DMS114 treated with DMSO at 0.1 percent for 48 hours (cell line): ENCODE results near the gene PITPNM1.
"Not testable (repeated sequence)": the region's sequence is repeated elsewhere in the genome, so short reads cannot be mapped to it uniquely, and the experiment has no call there.

Source experiments
- DNase-seq: peaks from one replicate; lab custom pipeline; 2025; ENCODE audit not compliant: unreplicated experiment; lab: John Stamatoyannopoulos, UW

Gene PITPNM1

GRCh38 chr11:67468056-67468455 lies 37.1 kb downstream of the PITPNM1 start:
- DNase-seq, result no peak

DNA sequence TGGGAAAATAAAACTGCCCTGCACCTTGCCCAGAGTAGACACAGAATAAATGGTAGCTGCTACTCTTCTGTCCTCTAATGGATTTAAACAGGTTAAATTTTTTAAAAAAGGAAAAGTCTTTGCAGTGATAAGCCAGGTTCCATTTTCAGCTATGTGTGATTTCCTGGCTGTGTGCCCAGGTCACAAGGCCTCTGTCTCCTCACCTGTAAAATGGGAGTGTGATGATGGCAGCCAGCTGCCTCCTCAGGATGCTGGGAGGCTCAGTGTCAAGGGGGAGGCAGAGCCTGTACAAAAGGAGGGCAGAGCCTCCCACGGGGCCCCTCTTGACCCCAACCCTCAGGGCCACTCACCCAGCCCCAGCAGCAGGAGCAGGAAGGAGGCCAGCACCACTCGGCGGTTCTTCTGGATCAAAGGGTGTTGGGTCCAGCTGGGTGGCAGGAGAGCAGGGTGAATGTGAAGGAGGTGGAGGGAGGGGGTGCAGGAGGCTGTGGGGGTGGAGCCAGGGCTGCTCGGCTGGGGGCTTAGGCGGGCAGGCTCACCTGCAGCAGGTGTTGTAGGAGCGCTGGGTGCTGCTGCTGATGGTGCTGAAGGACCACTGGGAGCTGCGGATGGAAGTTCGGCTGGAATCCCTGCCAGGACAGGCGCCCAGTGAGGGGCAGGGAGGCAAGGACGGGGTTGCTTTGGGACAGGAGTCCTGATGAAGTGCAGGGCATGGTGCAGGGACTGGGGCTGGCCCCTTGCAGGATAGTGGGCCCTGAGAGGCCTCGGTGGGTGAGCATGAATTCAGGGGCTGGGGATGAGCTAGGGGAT lies 38.0 kb downstream of the PITPNM1 start:
- no peak for DNase-seq

DNA sequence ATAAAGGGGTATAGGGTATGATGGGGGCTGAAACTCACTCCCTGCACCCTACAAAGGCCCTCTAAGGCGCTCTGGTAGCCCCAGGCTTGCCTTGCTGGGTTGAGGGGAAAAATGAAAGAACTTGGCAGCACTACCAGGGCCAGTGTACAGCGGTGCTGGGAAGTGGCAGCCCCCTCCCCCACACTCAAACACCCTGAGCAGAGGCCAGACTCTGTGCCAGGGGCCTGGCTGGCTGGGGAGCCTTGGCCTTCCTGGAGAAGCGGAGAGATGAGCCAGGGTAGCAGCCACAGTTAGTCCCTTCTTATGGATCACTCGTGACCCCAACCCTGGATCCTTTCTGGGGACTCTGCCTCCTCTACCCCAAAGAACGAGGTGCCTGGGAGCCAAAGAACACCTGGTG lies 38.8 kb downstream of the PITPNM1 start:
- no peak for DNase-seq

GRCh38 chr11:67465530-67465929 lies 39.6 kb downstream of the PITPNM1 start:
- DNase-seq, result not testable (repeated sequence)

DNA sequence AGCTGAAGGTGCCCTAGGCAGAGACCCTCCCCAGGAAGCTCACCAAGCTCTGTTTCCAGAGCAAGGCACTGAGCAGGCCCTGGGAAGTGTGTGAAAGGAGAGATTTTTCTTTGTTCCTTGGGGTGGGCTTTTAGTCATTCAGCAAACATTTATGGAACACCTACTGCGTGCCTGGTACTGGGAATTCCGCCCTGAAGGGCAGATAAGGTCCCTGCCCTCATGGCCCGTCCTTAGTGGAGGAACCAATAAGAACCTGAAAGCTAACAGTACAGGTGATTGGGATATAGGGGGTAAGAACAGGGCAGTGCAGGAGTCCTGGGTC lies 40.0 kb downstream of the PITPNM1 start:
- DNase-seq, result no peak

- no peak for DNase-seq
Measured at GRCh38 chr11:67464411-67465188, 40.6 kb downstream of the PITPNM1 start.

GRCh38 chr11:67463680-67464410 lies 41.3 kb downstream of the PITPNM1 start:
- DNase-seq, result no peak

GRCh38 chr11:67463186-67463585 lies 42.0 kb downstream of the PITPNM1 start:
- no peak for DNase-seq

GRCh38 chr11:67458266-67458665 lies 46.9 kb downstream of the PITPNM1 start:
- DNase-seq, result no peak

GRCh38 chr11:67457453-67457852 lies 47.7 kb downstream of the PITPNM1 start:
- DNase-seq, result no peak

- DNase-seq, result no peak
Measured at GRCh38 chr11:67456068-67456705, 49.0 kb downstream of the PITPNM1 start.

GRCh38 chr11:67455054-67455453 lies 50.1 kb downstream of the PITPNM1 start, which contains the start of gene CABP4:
CABP4 (plus strand) TSS chr11:67455354; CDS start chr11:67455424, 70 bp downstream.
- DNase-seq, result no peak

DNA sequence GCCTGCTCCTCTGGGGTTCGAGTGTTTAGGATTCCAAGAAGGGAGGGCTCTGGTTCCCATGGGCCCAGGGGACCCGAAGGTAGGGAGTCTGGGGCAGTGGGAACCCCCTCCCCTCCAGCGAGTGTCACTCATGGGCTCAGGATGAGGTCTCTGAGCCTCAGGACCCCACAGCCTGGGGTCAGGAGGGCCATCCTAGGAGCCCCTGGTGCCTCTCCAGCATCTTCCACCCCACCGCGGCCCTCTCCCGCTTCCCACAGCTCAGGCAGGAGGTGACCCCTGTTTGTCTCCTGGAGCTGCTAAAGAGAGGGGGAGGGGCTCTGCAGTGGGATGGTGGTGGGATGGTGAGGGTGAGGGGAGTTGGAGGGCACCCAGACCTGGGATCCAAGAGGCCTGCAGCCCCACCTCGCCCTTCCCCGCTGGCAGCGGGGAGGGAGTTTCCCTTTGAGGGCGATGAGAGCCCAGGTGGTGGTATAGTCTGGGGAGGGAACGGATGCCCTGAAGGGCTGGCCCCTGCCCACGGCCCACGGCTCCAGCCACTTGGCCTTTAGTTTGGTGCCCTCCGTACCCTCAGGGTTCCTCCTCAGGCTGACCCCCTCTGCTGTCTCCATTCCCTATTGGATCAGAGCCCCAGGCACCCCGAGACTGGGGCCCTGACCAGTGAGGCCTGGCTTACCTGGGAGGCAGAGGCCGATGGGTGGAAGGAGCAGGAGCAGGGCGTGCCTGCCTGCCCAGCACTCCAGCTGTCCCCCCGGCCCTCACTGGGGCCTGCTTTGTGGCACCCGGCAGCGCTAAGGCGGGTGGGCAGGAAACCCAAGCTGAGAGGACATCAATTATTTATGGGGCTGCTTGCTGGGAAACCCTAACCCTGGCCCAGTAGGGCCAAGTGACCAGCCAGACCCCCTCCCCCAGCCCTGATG lies 51.1 kb downstream of the PITPNM1 start:
- DNase-seq, result no peak

GRCh38 chr11:67452141-67452952 lies 52.8 kb downstream of the PITPNM1 start, which contains the start of gene GPR152:
GPR152 (minus strand) TSS chr11:67452729; CDS start chr11:67452724, 5 bp downstream.
- no peak for DNase-seq

GRCh38 chr11:67451658-67451976 lies 53.5 kb downstream of the PITPNM1 start:
- DNase-seq, result no peak

DNA sequence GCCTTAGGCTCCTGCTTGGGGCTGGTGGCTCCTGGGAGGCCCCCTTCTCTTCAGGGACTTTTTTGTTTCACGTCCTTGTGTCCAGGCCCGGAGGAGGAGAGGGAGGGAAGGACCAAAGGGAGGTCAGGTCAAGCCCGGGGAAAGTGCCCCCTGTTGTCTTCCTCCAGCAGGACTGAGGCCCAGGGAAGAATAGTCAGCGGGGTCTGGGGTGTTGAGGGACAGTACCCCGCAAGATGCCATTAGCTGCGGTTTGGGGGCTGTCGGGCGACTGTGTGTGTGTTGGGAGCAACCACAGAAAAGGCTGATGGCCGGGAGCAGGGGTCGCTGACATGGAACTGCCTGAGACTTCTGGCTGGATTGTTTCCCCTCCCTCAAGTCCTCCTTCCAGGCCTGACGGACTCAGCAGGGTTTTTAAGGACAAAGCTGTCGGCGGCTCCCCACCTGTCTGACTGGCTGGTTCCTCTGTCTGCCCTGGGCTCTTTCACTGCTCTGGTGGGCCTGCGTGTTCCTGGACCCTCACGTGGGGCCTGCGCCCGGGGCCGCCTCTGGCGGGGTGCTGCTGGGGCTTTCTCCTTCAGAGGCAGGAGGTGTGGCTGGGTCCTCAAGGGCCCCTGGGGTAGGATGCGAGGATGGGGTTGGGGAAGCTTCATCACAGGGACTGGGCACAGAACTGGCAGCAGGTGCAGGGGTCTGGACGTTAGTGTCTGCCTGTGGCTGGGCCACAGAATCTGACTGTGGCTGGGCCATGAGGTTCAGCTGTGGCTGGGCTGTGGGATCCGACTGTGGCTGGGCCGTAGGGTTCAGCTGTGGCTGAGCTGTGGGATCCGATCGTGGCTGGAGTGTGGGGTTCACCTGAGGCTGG lies 54.1 kb downstream of the PITPNM1 start:
- DNase-seq, result no peak

DNA sequence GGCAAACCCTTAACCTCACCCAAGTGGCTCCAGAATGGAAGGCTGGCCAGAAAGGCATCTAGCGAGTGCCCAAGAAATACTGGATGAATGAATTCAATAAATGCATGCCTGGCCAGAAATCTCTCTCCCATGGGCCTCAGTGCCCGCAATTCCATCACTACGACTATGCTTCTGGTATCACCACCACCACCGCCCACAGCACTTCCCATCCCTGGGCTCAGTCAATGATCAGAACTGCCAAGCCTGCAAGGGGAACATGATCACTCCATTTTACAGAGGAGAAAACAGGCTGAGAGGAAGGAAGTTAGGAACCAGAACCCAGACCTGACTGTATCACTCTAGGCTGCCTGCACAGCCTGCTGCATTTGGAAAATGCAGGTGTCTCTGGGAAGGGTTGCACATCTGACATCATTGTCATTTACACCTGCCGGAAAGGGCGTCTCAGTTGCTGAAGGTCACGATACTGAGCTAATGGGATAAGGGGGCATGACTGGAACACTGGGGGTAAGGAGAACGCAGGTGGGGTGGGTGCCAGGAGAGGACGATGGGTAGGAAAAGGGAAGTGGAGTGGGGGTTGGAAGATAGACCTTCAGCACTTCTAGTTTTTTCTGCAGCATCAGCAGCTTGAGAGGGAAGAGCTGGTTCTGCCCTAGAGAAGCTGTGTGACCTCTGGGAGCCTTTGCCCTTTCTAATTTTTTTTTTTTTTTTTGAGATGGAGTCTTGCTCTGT lies 55.9 kb downstream of the PITPNM1 start:
- DNase-seq, result no peak

DNA sequence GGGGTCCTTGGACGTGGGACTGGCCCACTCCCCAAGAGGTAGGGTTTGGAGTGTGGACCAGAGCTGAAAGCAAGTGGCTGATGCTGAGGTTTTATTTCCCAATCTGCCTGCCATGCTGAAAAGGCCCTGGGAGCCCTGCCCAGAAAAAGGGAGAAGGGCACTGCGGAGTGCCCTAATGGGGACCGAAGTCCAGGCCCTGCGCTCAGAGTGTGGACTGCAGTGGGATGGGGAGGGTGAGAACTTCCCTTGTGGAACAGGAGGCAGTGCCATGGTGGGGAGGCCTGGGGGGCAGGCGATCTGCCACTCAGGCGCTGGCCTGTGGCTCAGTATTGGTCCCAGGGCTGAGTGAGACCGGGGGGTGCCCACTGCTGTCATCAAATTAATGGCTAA lies 56.9 kb downstream of the PITPNM1 start:
- DNase-seq, result no peak
